Panc1 (cell line): ENCODE data around the gene NDUFS7. TPM values are rescaled to one million over a fixed set of nuclear protein-coding genes. Genes with fewer than 3 reads are reported as not detected.

Source experiments
- ATAC-seq: fragments of 200-7000 bp; cut with Tn5 transposase; 2 replicates; pipeline ENCODE4 v1.9.1; 2020; ENCODE audit warnings: mild to moderate bottlenecking, moderate library complexity
- BruUV-seq: library from RNA; stranded (reverse); fragments of 400-500 nt; replicated peaks from 2 replicates; lab custom pipeline; 2021; lab: Mats Ljungman, UMichigan
- CTCF ChIA-PET: fragments of 300-600 bp; sonication (Branson Sonifier 250); formaldehyde crosslinking; loops from one replicate; lab custom pipeline; 2022; ENCODE audit warnings: antibody characterized with exemption; lab: Charles Lee
- POLR2A ChIA-PET: fragments of 300-600 bp; sonication (Branson Sonifier 250); formaldehyde crosslinking; loops from one replicate; lab custom pipeline; 2022; ENCODE audit warnings: antibody characterized with exemption; lab: Charles Lee
- DNase-seq: peaks from one replicate; pipeline ENCODE4 v3.0.0-alpha.2; 2010; ENCODE audit warnings: low read depth, low spot score
- H3K27ac ChIP-seq: 2 replicates; pipeline ENCODE4 v1.5.1; 2011; ENCODE audit warnings: mild to moderate bottlenecking, low read length, inconsistent platforms
- H3K27me3 ChIP-seq: fragments of 200-500 bp; sonication (Bioruptor generic); 2 replicates; pipeline ENCODE4 v1.6.0; 2014; ENCODE audit warnings: low read length, inconsistent platforms; ENCODE audit not compliant: control insufficient read depth, insufficient read depth
- H3K36me3 ChIP-seq: fragments of 200-500 bp; sonication (Bioruptor generic); 2 replicates; pipeline ENCODE4 v1.5.1; 2014; ENCODE audit warnings: inconsistent platforms, mild to moderate bottlenecking, low read length, moderate library complexity; ENCODE audit not compliant: control insufficient read depth, insufficient read depth
- H3K4me1 ChIP-seq: 2 replicates; pipeline ENCODE4 v1.5.1; 2011; ENCODE audit warnings: inconsistent platforms, mild to moderate bottlenecking, low read length, moderate library complexity; ENCODE audit not compliant: control insufficient read depth, insufficient read depth
- H3K4me3 ChIP-seq, 2 experiments: 2 replicates each; pipeline ENCODE4 v1.5.1; 2011 to 2012; ENCODE audit warnings: low read depth in 2 of 2, low read length in 2 of 2, mild to moderate bottlenecking in 2 of 2, inconsistent platforms in 1 of 2, moderate library complexity in 1 of 2
- H3K9me3 ChIP-seq: fragments of 200-500 bp; sonication (Bioruptor generic); 2 replicates; pipeline ENCODE4 v1.5.1; 2014; ENCODE audit warnings: low read depth, mild to moderate bottlenecking, inconsistent platforms, low read length, moderate library complexity; ENCODE audit not compliant: control insufficient read depth, insufficient read depth
- CTCF ChIP-seq: fragments of 450-650 bp; IDR thresholded peaks from 2 replicates; pipeline ENCODE4 v1.5.1; 2017; ENCODE audit warnings: mild to moderate bottlenecking
- POLR2AphosphoS5 ChIP-seq: IDR thresholded peaks from 2 replicates; pipeline ENCODE4 v1.6.1; 2012; ENCODE audit warnings: mild to moderate bottlenecking, low read depth, low read length, moderate library complexity
- REST ChIP-seq, 2 experiments: IDR thresholded peaks; 2 replicates each; pipeline ENCODE4 v1.6.1; 2011 to 2012; ENCODE audit warnings: low read depth in 2 of 2, control low read depth in 1 of 2, low read length in 1 of 2, mild to moderate bottlenecking in 1 of 2, moderate library complexity in 1 of 2; ENCODE audit not compliant: insufficient read depth in 1 of 2
- SIN3A ChIP-seq: IDR thresholded peaks from 2 replicates; pipeline ENCODE4 v1.6.1; 2012; ENCODE audit warnings: low read depth, mild to moderate bottlenecking, low read length, moderate library complexity, borderline replicate concordance; ENCODE audit not compliant: insufficient read depth
- TCF7L2 ChIP-seq: IDR thresholded peaks from 2 replicates; pipeline ENCODE4 v1.6.1; 2011; ENCODE audit warnings: mild to moderate bottlenecking, low read depth, low read length, inconsistent platforms
- in situ Hi-C: cut with HindIII; loops from 2 replicates; pipeline ENCODE4 v1.10.0; 2016; ENCODE audit warnings: low sequenced_read_pairs, low pct_unique_long_range_greater_than_20kb
- intact Hi-C: fragments of 100-400 bp; cut with micrococcal nuclease; formaldehyde crosslinking; loops from one replicate; pipeline ENCODE4 v1.10.0; 2022; ENCODE audit not compliant: unreplicated experiment
- total RNA-seq: library from RNA; stranded (reverse); gene quantifications from one replicate; pipeline ENCODE4 v1.2.1, GENCODE V29; 2021; ENCODE audit not compliant: unreplicated experiment

NDUFS7 gene
- total RNA-seq, 1 experiment from 2014 or later, result 73.0 TPM

- DNase-seq (no peak), ATAC-seq (peak; percentile 41)
- H3K27me3 ChIP-seq, result no peaks in the 10 kb centered on the region
- H3K4me1 ChIP-seq, result peaks cover 32% of the 10 kb centered on the region
- H3K27ac ChIP-seq, result peak within 1 kb of the TSS; percentile 88
- intact Hi-C loops, result no loop called here
- POLR2A ChIA-PET, result no interaction called here
- in situ Hi-C loops, result no loop called here
- peak within 1 kb of the TSS; percentile 77 for H3K4me3 ChIP-seq
- no peaks in the 10 kb centered on the region; the same call in 1 of the 2 replicates for H3K36me3 ChIP-seq
- TF ChIP-seq SIN3A, result 0 out of 2 replicates have a peak, but pooled peaks have one; percentile 34
- TF ChIP-seq POLR2AphosphoS5, result no peak
- no peak for TF ChIP-seq TCF7L2
- TF ChIP-seq REST (IDR thresholded peaks at IDR 0.05; ENCODE audit: insufficient read depth in 1 of 2, low read depth in 2 of 2, low read length in 1 of 2), result no peak
- TF ChIP-seq CTCF, result no peak
- H3K9me3 ChIP-seq, result no peaks in the 10 kb centered on the region
- CTCF ChIA-PET, result no interaction called here
- no TSS peak for BruUV-seq
These were observed 24.0 kb downstream of the NDUFS7 start, which contains the start of gene DAZAP1 for GRCh38 chr19:1407528-1408299. Gene DAZAP1, plus strand, starts transcription at chr19:1407586. Its CDS starts 188 bp downstream, at chr19:1407774.

GRCh38 chr19:1408300-1409203 lies 24.8 kb downstream of the NDUFS7 start:
- H3K4me3 ChIP-seq, result peak overlapping the region; percentile 77
- TSS peak; percentile 66 for BruUV-seq
- no peak for ATAC-seq
- intact Hi-C loops, result no loop called here
- CTCF ChIA-PET, result no interaction called here
- H3K27ac ChIP-seq, result peak overlapping the region; percentile 81
- no peaks in the 10 kb centered on the region; the same call in 1 of the 2 replicates for H3K36me3 ChIP-seq
- TF ChIP-seq TCF7L2 (no peak), CTCF (no peak), POLR2AphosphoS5 (no peak), REST (IDR thresholded peaks at IDR 0.05; ENCODE audit: insufficient read depth in 1 of 2, low read depth in 2 of 2, low read length in 1 of 2) (no peak), SIN3A (no peak)
- POLR2A ChIA-PET, result no interaction called here
- in situ Hi-C loops, result no loop called here
- no peaks in the 10 kb centered on the region for H3K27me3 ChIP-seq
- H3K9me3 ChIP-seq, result no peaks in the 10 kb centered on the region
- peaks cover 32% of the 10 kb centered on the region for H3K4me1 ChIP-seq
- no peak for DNase-seq
